H4 (cell line): Measurements from ENCODE around the gene C5orf47. TPM values are rescaled to one million over a fixed set of nuclear protein-coding genes. Genes with fewer than 3 reads are reported as not detected.

Experiments
- DNase-seq: peaks from one replicate; pipeline ENCODE4 v3.0.0-alpha.2; 2015; ENCODE audit warnings: low spot score
- total RNA-seq: library from RNA; depleted of rRNA; stranded (reverse); fragments of >200 nt; shearing (Covaris generic); gene quantifications from 2 replicates; pipeline ENCODE4 v1.2.3, GENCODE V29; 2014; rRNA removed

Gene C5orf47
- total RNA-seq = not detected in 2 replicates

GRCh38 chr5:173988554-173989431 is at the start of gene C5orf47:
C5orf47 (plus strand) TSS chr5:173989170; CDS start chr5:173989264, 94 bp downstream.
- DNase-seq = no peak

- no peak for DNase-seq
Observed at GRCh38 chr5:173940269-173940668, 48.7 kb upstream of the C5orf47 start.

- no peak for DNase-seq
Observed at GRCh38 chr5:173941102-173941501, 47.9 kb upstream of the C5orf47 start.

- no peak for DNase-seq
Observed at GRCh38 chr5:173941758-173942401, 47.1 kb upstream of the C5orf47 start.

GRCh38 chr5:173944511-173944910 is 44.5 kb upstream of the C5orf47 start:
- DNase-seq = no peak

GRCh38 chr5:173945160-173945559 is 43.8 kb upstream of the C5orf47 start:
- no peak for DNase-seq

- no peak for DNase-seq
Observed at GRCh38 chr5:173946323-173946722, 42.6 kb upstream of the C5orf47 start.

GRCh38 chr5:173950829-173951228 is 38.1 kb upstream of the C5orf47 start:
- no peak for DNase-seq

- peak; percentile 63 for DNase-seq
Observed at GRCh38 chr5:173953528-173954090, 35.4 kb upstream of the C5orf47 start.

- DNase-seq = no peak
Observed at GRCh38 chr5:173954671-173955521, 34.1 kb upstream of the C5orf47 start.

- no peak for DNase-seq
Observed at GRCh38 chr5:173960986-173961385, 28.0 kb upstream of the C5orf47 start.

GRCh38 chr5:173961418-173961817 is 27.6 kb upstream of the C5orf47 start:
- no peak for DNase-seq

GRCh38 chr5:173962436-173962972 is 26.5 kb upstream of the C5orf47 start:
- DNase-seq = no peak

GRCh38 chr5:173963182-173963838 is 25.7 kb upstream of the C5orf47 start:
- DNase-seq = peak; percentile 30

- no peak for DNase-seq
Observed at GRCh38 chr5:173963867-173964441, 25.0 kb upstream of the C5orf47 start.

GRCh38 chr5:173964506-173964905 is 24.5 kb upstream of the C5orf47 start:
- DNase-seq = no peak

- DNase-seq = no peak
Observed at GRCh38 chr5:173967241-173967640, 21.7 kb upstream of the C5orf47 start.

- no peak for DNase-seq
Observed at GRCh38 chr5:173968154-173968797, 20.7 kb upstream of the C5orf47 start.

- DNase-seq = peak; percentile 76
Observed at GRCh38 chr5:173969167-173970049, 19.6 kb upstream of the C5orf47 start.
